Activated CD8-positive, alpha-beta T cell treated with anti-CD3 and anti-CD28 coated beads, Interleukin-2, amount 10 ng/mL, durations not matched to agents 7 days and 5 days (primary cell): ENCODE results near the gene IGFN1. TPM values are rescaled to one million over a fixed set of nuclear protein-coding genes. Genes with fewer than 3 reads are reported as not detected.
"Not testable (repeated sequence)": the region's sequence is repeated elsewhere in the genome, so short reads cannot be mapped to it uniquely, and the experiment has no call there.

Experiments
- ATAC-seq: fragments of 150-1000 bp; cut with Tn5 transposase; one replicate; pipeline ENCODE4 v1.10.0; 2021; ENCODE audit warnings: moderate library complexity
- CTCF ChIA-PET: fragments of 350-600 bp; sonication (Branson Sonifier 250); formaldehyde crosslinking; loops from one replicate; lab custom pipeline; 2021; ENCODE audit warnings: antibody characterized with exemption; lab: Charles Lee
- POLR2A ChIA-PET: fragments of 350-600 bp; sonication (Branson Sonifier 250); formaldehyde crosslinking; loops from one replicate; lab custom pipeline; 2021; ENCODE audit warnings: antibody characterized with exemption; lab: Charles Lee
- DNase-seq: peaks from one replicate; pipeline ENCODE4 v3.0.0-alpha.2; 2020
- H3K27ac Mint-ChIP-seq: one replicate; pipeline ENCODE4 v1.8.0; 2021; ENCODE audit warnings: mild to moderate bottlenecking, mixed read lengths
- H3K27me3 Mint-ChIP-seq: one replicate; pipeline ENCODE4 v1.8.0; 2021; ENCODE audit warnings: low read depth, mixed read lengths
- H3K36me3 Mint-ChIP-seq: one replicate; pipeline ENCODE4 v1.8.0; 2021; ENCODE audit warnings: low read depth, mixed read lengths
- H3K4me1 Mint-ChIP-seq: one replicate; pipeline ENCODE4 v1.8.0; 2021; ENCODE audit warnings: low read depth, mixed read lengths
- H3K4me3 Mint-ChIP-seq: one replicate; pipeline ENCODE4 v1.8.0; 2021; ENCODE audit warnings: mild to moderate bottlenecking, mixed read lengths
- H3K9me3 Mint-ChIP-seq: one replicate; pipeline ENCODE4 v1.8.0; 2022; ENCODE audit warnings: mixed read lengths; ENCODE audit not compliant: insufficient read depth
- total RNA-seq, 2 experiments: library from RNA; stranded (reverse); gene quantifications; one replicate each; pipeline ENCODE4 v1.2.3, GENCODE V29; 2021

IGFN1 gene
- total RNA-seq, 2 experiments from 2014 or later: not detected

- no peak overlapping the region for H3K27ac Mint-ChIP-seq
- no peaks in the 10 kb centered on the region for H3K27me3 Mint-ChIP-seq
- no peak overlapping the region for H3K4me3 Mint-ChIP-seq
- DNase-seq (no peak), ATAC-seq (no peak)
- H3K4me1 Mint-ChIP-seq: peaks cover under 1% of the 10 kb centered on the region
- no peaks in the 10 kb centered on the region for H3K9me3 Mint-ChIP-seq
- H3K36me3 Mint-ChIP-seq: peaks cover 2% of the 10 kb centered on the region
- CTCF ChIA-PET: no interaction called here
- POLR2A ChIA-PET: no interaction called here
These were observed 43.1 kb upstream of the IGFN1 start for GRCh38 chr1:201147396-201148015.

GRCh38 chr1:201149400-201149799 lies 41.2 kb upstream of the IGFN1 start:
- Mint-ChIP-seq H3K4me3 (no peak overlapping the region), H3K4me1 (peaks cover 11% of the 10 kb centered on the region), H3K36me3 (no peaks in the 10 kb centered on the region), H3K27ac (no peak overlapping the region), H3K9me3 (no peaks in the 10 kb centered on the region), H3K27me3 (no peaks in the 10 kb centered on the region)
- ChIA-PET POLR2A (no interaction called here), CTCF (interaction anchor here (0.9 to 2.0 kb wide), 7 partner anchors 8 to 78 kb away, joined by 3 to 8 read pairs (median 4); no protein-coding TSS in a partner anchor)
- ATAC-seq: no peak
- DNase-seq: no peak

- H3K4me3 Mint-ChIP-seq: peak overlapping the region; percentile 82
- no peaks in the 10 kb centered on the region for H3K36me3 Mint-ChIP-seq
- ChIA-PET CTCF (interaction anchor here (0.6 to 1.5 kb wide), 5 partner anchors 14 to 37 kb away, joined by 3 to 9 read pairs (median 4); no protein-coding TSS in a partner anchor), POLR2A (interaction anchor here (0.9 to 1.6 kb wide), 3 partner anchors 16 to 21 kb away, joined by 3 to 6 read pairs (median 3); no protein-coding TSS in a partner anchor)
- peaks cover 19% of the 10 kb centered on the region for H3K27me3 Mint-ChIP-seq
- H3K4me1 Mint-ChIP-seq: peaks cover 17% of the 10 kb centered on the region
- peak overlapping the region; percentile 78 for H3K27ac Mint-ChIP-seq
- no peaks in the 10 kb centered on the region for H3K9me3 Mint-ChIP-seq
- peak; percentile 90 for ATAC-seq
- DNase-seq: peak; percentile 24
These were observed 36.9 kb upstream of the IGFN1 start for GRCh38 chr1:201153474-201154388.

- ATAC-seq (peak; percentile 94), DNase-seq (peak; percentile 98)
- peaks cover 17% of the 10 kb centered on the region for H3K4me1 Mint-ChIP-seq
- no peaks in the 10 kb centered on the region for H3K36me3 Mint-ChIP-seq
- peaks cover 21% of the 10 kb centered on the region for H3K27me3 Mint-ChIP-seq
- CTCF ChIA-PET: interaction anchor here (0.6 to 1.5 kb wide), 4 partner anchors 13 to 38 kb away, joined by 3 to 9 read pairs (median 4); no protein-coding TSS in a partner anchor
- H3K27ac Mint-ChIP-seq: peak within 1 kb of the TSS; percentile 78
- H3K4me3 Mint-ChIP-seq: peak within 1 kb of the TSS; percentile 82
- POLR2A ChIA-PET: interaction anchor here (0.9 to 1.6 kb wide), 2 partner anchors 15 to 21 kb away, joined by 3 to 6 read pairs; no protein-coding TSS in a partner anchor
- no peaks in the 10 kb centered on the region for H3K9me3 Mint-ChIP-seq
These were observed 36.0 kb upstream of the IGFN1 start, which contains the start of gene TMEM9 for GRCh38 chr1:201154389-201155165. Gene TMEM9, minus strand, starts transcription at chr1:201154474. Its CDS starts 551 bp downstream, at chr1:201153923.

GRCh38 chr1:201155354-201155753 lies 35.3 kb upstream of the IGFN1 start:
- no peaks in the 10 kb centered on the region for H3K36me3 Mint-ChIP-seq
- H3K9me3 Mint-ChIP-seq: no peaks in the 10 kb centered on the region
- peaks cover 17% of the 10 kb centered on the region for H3K4me1 Mint-ChIP-seq
- DNase-seq (no peak), ATAC-seq (no peak)
- H3K4me3 Mint-ChIP-seq: no peak overlapping the region
- no peak overlapping the region for H3K27ac Mint-ChIP-seq
- POLR2A ChIA-PET: no interaction called here
- H3K27me3 Mint-ChIP-seq: peaks cover 21% of the 10 kb centered on the region
- CTCF ChIA-PET: no interaction called here

- DNase-seq (no peak), ATAC-seq (no peak)
- POLR2A ChIA-PET: no interaction called here
- Mint-ChIP-seq H3K27me3 (peaks cover 21% of the 10 kb centered on the region), H3K4me1 (peaks cover 17% of the 10 kb centered on the region), H3K27ac (no peak overlapping the region), H3K36me3 (no peaks in the 10 kb centered on the region), H3K4me3 (no peak overlapping the region), H3K9me3 (no peaks in the 10 kb centered on the region)
- CTCF ChIA-PET: no interaction called here
These were observed 34.3 kb upstream of the IGFN1 start for GRCh38 chr1:201156346-201156745.

- CTCF ChIA-PET: interaction anchor here (1.5 kb wide), 1 partner anchor 42 kb away, joined by 4 read pairs; no protein-coding TSS in a partner anchor
- POLR2A ChIA-PET: no interaction called here
- peaks cover 17% of the 10 kb centered on the region for H3K4me1 Mint-ChIP-seq
- no peaks in the 10 kb centered on the region for H3K36me3 Mint-ChIP-seq
- H3K27me3 Mint-ChIP-seq: peaks cover 21% of the 10 kb centered on the region
- ATAC-seq (no peak), DNase-seq (no peak)
- no peak overlapping the region for H3K27ac Mint-ChIP-seq
- H3K9me3 Mint-ChIP-seq: no peaks in the 10 kb centered on the region
- no peak overlapping the region for H3K4me3 Mint-ChIP-seq
These were observed 33.8 kb upstream of the IGFN1 start for GRCh38 chr1:201156819-201157218.

GRCh38 chr1:201157949-201158348 lies 32.7 kb upstream of the IGFN1 start:
- ATAC-seq: no peak
- ChIA-PET POLR2A (no interaction called here), CTCF (interaction anchor here (1.5 kb wide), 1 partner anchor 44 kb away, joined by 4 read pairs; no protein-coding TSS in a partner anchor)
- no peak for DNase-seq
- Mint-ChIP-seq H3K4me3 (no peak overlapping the region), H3K36me3 (no peaks in the 10 kb centered on the region), H3K4me1 (peaks cover 13% of the 10 kb centered on the region), H3K27me3 (peaks cover 21% of the 10 kb centered on the region), H3K9me3 (no peaks in the 10 kb centered on the region), H3K27ac (no peak overlapping the region)

- H3K4me3 Mint-ChIP-seq, H3K4me1 Mint-ChIP-seq, ATAC-seq, CTCF ChIA-PET, H3K27ac Mint-ChIP-seq, H3K36me3 Mint-ChIP-seq, H3K9me3 Mint-ChIP-seq, POLR2A ChIA-PET, DNase-seq: not testable (repeated sequence)
- H3K27me3 Mint-ChIP-seq: peaks cover 21% of the 10 kb centered on the region
These were observed 27.6 kb upstream of the IGFN1 start for GRCh38 chr1:201163036-201163435.

- Mint-ChIP-seq H3K4me3 (no peak overlapping the region), H3K36me3 (no peaks in the 10 kb centered on the region), H3K27ac (no peak overlapping the region), H3K27me3 (peaks cover 19% of the 10 kb centered on the region), H3K9me3 (no peaks in the 10 kb centered on the region), H3K4me1 (no peaks in the 10 kb centered on the region)
- DNase-seq (no peak), ATAC-seq (no peak)
- ChIA-PET POLR2A (no interaction called here), CTCF (no interaction called here)
These were observed 26.9 kb upstream of the IGFN1 start for GRCh38 chr1:201163707-201164106.

GRCh38 chr1:201164645-201165044 lies 26.0 kb upstream of the IGFN1 start:
- no peaks in the 10 kb centered on the region for H3K9me3 Mint-ChIP-seq
- H3K4me1 Mint-ChIP-seq: no peaks in the 10 kb centered on the region
- H3K4me3 Mint-ChIP-seq: no peak overlapping the region
- ChIA-PET POLR2A (no interaction called here), CTCF (no interaction called here)
- DNase-seq (no peak), ATAC-seq (no peak)
- peaks cover 21% of the 10 kb centered on the region for H3K27me3 Mint-ChIP-seq
- H3K27ac Mint-ChIP-seq: no peak overlapping the region
- H3K36me3 Mint-ChIP-seq: no peaks in the 10 kb centered on the region
